GM19468 (cell line): ENCODE data around the gene CD302.
"Not testable (repeated sequence)": the region's sequence is repeated elsewhere in the genome, so short reads cannot be mapped to it uniquely, and the experiment has no call there.

ENCODE experiments used
- ATAC-seq: cut with Tn5 transposase; IDR thresholded peaks from one replicate; pipeline ENCODE4 v1.9.1; 2021; ENCODE audit warnings: mild to moderate bottlenecking, moderate library complexity, moderate number of reproducible peaks; ENCODE audit not compliant: unreplicated experiment; ENCODE audit errors: extremely low read depth

CD302 gene

DNA sequence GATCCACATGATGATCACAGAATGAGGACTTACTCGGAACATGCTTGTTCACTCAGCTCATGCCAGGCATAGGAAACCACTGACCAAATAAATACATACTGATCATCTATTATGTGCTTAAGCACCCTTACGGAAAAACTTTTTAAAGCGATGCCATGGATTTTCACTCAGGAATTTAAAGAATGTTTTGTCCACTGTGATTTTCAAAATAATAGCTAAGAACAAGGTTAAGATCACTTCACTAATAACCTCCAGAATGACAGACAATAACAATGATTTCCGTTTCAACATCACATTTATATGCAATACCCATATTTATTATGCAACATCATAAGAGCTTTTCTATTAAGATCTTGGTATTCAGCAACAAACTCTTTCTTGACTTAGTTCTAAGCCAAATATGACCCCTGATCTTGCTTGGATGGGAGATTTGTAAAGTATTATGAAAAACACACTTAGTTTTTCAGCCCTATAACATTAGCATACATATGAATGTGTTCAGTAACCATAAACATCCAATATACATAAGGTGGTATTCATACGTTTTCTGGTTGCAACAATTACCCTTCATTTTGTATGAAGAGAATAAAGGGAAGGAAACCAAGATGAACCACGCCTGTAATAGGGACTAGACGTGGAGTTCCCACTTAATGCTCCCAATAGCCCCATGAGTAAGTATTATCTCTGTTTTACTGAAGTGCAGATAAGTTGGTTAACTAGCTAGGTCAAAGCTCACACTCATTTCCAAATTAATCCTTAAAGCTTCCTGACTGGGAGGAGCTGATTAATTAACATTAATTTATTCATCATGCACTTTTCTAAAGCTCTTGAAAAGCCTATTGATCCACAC lies 1.9 kb downstream of the CD302 start:
- ATAC-seq: no peak

DNA sequence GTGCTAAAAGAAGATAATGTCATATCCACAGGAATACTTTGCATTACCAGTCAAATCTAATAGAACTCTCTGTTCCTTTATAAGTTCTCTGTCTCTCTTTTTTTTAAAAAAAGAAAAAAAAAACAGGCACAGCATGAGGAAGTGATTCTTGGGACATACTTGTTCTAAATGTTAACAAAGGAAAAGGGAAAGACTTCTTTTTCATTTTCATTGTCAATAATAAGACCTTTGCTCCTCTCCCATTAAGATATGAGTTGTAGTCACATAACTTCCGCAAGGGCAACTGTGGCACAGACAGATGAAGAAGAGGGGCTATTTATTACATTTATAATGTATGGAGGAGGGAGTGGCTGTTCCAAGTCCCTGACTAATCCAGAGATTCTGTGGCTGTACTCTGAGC lies 4.7 kb downstream of the CD302 start:
- no peak for ATAC-seq

DNA sequence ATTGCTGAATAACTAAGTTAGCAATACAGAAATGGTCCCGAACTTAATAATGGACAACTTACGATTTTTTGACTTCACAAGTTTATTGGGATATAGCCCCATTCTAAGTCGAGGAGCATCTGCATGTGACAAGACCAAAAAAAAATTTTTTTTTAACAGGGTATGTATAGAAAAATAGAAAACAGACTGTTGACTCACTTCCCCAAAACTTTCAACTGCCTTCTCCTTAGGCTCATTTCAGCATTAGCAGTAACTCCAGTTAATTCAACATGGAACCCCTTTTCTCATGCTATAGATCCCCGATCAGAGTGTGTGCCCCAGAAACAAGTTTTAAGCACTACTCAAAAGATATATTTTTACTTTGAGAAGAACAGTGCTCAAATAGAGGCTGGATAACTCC lies 5.4 kb downstream of the CD302 start:
- no peak for ATAC-seq

DNA sequence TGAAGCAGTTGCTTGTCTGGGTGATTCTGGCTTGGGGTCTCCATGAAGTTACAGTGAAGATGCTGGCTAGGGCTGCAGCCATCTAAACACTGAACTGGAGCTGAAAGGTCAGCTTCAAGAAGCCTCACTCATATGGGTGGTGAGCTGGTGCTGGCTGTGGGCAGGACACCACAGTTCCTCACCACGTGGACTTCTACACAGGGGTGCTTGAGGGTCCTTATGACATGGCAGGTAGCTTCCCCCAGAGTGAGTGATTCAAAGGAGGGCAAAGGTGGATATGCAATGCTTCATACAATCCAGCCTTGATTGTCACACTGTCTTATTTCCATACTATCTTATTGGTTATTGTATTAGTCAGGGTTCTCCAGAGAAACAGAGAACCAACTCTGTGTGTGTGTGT lies 6.0 kb downstream of the CD302 start:
- no peak for ATAC-seq

DNA sequence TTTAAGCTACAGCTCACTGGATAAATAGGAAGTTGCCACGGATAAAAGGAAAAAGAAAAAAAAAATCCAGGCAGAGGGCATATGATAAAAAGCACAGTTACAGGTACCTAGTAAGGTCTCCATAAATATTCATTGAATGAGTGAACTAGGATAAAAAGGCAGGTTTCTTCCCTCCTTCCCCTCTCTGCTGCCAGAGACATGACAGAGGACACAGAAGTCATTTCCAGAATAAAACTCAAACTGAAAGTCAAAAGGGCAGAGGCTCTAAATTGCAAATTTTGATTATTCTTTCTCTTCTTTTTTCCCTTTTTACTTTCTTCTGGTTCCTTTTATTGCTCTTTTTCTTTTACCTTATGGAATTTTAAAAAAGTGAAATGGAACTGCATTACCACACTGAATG lies 7.7 kb downstream of the CD302 start:
- ATAC-seq: no peak

DNA sequence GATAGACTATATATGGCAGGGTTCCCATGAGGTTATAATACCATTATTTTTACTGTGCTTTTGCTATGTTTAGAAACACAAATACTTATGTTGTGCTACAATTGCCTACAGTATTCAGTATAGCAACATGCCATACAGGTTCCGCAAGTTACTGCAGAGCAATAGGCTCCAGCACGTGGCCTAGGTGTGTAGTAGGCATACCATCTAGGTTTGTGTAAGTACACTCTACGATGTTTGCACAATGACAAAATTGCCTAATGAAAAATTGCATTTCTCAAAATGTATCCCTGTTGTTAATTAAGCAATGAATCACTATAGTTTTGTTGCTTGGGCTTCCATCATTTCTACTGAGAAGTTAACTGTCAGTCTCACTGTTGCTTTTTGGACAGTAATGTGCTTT lies 9.8 kb downstream of the CD302 start:
- no peak for ATAC-seq

DNA sequence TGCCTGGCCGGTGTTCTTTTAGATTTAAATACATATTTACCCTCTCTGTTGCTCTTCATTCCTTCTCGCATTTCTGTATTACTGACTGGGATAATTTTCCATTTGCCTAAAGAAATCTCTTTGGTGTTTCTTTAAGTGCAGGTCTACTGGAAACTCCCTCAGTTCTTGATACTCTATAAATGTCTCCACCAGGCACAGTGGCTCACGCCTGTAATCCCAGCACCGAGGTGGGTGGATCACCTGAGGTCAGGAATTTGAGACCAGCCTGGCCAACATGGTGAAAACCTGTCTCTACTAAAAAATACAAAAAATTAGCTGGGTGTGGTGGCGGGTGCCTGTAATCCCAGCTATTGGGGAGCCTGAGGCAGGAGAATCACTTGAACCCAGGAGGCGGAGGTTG lies 10.4 kb downstream of the CD302 start:
- ATAC-seq: not testable (repeated sequence)

DNA sequence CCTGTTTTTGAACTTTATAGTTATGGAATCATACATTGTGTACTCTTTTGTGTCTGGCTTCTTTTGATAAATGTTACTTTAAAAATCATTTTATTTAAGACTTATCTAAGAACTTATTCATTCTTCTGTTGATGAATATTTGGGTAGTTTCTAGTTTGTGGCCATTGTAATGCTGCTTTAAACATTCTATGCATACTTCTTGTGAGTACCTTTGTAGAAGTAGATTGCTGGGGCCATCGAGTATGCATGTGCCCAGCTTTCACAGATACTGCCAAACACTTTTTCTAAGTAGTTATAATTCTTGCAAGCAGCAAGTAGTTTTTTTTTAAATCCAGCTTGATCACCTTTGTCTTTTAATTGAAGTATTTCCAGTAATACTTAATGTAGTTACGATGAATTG lies 11.1 kb downstream of the CD302 start:
- no peak for ATAC-seq

DNA sequence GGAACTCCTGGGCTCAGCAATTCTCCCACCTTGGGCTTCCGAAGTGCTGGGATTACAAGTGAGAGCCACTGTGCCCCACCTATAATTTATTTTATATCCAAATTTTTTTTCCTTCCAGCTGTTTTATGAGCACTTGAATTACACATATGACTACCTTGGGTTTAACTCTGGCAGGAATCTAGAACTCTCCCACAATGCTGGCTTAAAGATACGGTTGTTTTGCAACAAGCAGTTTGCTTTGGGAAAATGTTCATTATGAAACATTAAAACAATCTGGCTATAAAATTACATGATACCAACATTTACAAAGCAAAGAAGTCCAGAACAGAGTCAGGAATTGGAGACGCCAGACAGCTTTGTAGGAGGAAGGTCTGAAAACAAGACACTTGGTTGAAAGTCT lies 12.8 kb downstream of the CD302 start:
- ATAC-seq: no peak

DNA sequence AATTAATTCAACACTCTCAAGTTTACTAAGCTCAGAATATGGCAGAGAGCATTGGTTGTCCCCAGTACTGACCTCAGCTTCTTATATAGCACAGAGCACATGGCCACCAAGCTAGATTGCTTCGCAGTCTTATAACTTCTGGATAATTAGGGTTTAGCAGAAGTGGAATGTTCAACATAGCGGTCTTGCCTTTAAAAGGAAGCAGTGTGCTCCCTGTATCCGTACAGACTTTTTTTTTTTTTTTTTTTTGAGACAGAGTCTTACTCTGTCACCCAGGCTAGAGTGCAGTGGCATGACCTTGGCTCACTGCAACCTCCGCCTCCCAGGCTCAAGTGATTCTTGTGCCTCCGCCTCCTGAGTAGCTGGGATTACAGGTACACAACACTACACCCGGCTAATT lies 13.3 kb downstream of the CD302 start:
- ATAC-seq: not testable (repeated sequence)

DNA sequence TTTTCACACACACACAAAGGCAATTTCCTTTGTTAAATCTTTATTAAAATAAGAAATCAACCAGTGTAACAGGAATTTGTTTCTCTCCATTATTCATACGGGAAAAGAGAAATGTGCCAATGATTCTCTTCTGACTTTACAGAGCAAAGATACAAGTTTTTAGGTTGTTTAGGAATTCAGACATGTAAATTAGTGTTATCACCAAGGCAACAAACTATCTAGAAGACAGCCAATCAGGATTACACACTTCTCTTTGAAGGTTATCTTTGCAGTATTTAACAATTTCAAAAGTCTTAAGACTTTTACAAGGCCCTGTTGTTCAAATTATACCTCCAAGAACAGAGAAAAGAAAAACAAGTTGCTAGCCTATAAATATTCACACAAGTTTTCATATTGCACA lies 14.5 kb downstream of the CD302 start:
- ATAC-seq: no peak

DNA sequence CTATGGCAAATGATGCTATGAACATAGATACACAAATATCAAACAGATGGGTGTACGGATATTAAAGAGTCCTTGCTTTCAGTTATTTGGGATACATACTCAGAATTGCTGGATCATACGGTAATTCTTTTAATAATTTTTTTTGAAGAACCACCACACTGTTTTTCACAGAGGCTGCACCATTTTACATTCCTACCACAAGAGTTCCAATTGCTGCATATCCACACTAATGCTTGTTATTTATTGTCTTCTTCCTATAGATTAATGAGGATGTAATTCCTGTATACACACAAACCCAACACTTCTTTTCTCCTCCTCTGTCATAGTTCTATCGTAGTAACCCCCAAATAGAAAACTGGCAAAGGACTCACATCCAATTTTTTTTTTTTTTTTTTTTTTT lies 21.7 kb downstream of the CD302 start:
- no peak for ATAC-seq

DNA sequence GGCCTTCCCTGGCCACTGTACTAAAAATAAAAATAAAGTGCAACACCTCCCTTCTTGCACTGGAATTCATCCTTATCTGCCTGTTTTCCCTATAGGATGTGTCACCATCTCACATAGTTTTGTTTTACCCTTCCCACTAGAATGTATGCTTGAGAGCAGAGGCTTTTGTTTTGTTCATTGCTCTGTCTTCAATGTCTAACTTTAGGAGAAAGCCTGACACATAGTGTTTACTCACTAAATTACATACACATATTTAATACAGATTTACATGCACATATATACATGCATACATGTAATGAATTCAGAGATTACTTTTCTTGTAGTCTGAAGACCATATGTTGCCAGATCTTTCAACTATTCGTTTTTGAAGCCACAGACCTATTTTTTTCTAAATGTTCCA lies 23.0 kb downstream of the CD302 start:
- no peak for ATAC-seq

DNA sequence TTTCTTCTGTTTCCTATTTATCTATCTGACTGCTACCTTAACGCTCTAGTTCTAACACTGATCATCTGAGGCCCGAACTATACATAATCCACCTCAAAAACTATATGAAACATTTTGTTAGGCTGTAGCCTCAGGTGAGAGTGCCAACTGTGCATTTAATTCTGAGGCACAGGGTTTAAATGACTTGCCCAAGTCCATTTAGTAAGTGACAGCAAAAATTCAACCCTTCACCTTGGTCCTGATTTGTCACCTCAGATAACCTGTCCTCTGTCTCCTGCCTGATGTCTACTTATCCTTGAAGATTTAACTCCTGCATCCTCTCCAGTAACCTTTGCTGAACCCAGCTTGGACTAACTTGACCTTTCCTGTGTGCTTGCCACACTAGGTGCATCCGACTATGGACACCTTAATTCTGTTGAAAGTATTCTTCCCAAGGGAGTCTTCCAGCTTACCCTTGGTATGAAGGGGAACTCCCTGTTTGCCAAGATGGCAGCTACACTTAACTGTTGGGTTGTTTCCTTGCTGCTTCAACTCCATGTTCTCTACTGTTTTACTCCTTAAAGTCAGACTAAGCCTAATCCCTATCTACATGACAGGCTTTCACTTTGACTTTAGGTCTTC lies 23.5 kb downstream of the CD302 start:
- no peak for ATAC-seq

DNA sequence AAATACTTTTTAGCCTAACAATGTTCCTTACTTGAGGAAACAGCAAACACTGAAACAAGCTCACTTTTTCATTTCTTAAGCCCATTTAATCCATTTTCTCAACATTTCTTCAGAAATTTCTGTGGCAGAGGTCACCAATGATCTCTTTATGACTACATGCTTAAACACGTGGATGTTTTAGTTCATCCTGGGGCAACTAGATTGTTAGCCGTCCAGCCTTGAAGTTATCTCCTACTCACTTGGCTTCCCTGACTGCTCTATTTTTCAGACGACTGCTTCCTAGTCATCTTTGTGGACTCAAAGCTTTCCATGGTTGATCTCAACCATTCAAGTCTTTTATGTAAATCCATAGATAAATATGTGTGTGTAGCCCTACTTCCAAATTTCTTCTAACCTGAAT lies 24.1 kb downstream of the CD302 start:
- no peak for ATAC-seq

DNA sequence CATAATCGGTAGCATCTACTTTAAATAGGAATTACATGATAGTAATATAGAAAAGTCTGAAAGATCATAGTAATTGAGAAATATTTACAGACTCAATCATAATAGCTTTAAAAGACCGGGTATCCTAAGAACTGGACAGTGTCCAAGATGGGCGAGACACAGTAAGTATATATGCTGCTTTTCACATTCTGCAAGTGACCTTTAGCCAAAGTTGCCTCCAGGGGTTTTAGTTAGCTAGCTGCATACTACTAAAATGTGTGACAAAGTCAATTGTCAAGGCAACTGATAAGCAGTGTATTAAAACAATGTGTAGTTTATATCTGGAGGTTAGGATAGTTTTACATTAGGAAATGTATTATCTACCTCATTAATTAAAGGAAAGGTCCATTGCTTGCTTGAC lies 24.6 kb downstream of the CD302 start:
- ATAC-seq: no peak

DNA sequence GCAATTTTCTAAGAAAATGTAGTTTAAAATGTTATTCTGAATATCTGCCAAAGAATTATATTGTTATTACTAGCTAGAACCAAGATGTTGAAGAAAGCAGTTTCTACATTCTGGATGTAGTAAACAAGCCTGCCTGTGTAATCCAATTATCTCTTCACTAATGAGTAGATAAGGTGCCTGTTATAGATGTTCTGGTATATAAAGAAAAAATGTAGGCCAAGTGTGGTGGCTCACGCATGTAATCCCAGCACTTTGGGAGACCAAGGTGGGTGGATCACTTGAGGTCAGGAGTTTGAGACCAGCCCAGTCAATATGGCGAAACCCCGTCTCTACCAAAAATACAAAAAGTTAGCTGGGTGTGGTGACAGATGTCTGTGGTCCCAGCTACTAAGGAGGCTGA lies 28.9 kb downstream of the CD302 start:
- ATAC-seq: no peak

DNA sequence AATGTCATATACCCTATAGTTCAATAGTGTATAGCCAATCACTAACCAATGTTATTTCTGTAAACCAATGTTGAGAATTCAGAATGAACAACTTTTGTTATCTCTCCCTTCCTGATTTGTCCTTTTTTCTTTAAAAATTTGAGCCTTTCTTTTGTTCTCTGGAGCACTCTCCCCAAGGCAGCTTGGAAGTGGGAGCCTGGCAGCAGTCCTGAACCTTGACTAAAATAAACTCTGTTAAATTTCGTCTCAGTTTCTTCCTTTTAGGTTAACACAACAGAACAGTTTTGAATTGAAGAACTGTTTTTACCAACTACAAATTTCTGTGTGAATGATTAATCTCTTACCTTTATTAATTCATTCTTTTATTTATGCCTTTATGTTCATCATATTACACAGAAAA lies 35.9 kb downstream of the CD302 start:
- ATAC-seq: no peak

DNA sequence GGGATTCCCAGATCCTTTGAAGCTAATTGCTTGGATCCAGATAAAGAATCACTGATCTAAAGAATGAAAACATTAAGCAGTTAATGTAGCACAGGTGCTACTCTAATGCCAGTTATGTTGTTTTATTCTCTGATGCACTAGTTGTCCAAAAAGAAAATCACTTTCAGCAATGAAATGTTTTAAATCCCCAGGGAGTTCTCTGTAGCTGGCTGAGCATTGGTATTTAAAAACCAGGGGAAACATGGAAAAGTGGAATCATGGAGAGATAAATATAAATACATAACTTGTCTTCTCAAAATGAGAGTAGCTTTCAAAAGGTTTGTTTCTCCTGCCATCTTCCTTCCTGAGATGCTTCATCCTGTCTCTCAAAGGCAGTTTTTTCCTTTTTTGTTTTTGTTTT lies 37.7 kb downstream of the CD302 start:
- ATAC-seq: no peak

DNA sequence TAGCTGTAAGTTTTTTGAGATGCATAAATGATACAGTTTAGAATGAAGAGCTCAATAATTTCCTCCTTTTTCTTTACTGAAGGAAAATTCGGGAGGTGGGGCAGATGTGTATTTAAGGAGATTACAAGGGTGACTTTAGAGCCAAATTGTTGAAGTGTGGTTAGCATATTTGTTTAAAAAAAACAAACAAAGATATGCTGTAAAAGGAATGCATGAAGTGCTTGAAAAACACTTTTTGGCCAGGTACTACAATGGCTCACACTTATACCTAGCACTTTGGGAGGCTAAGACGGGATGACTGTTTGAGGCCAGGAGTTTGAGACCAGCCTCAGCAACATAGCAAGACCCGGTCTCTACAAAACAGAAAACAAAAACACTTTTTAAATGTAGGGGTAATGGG lies 38.4 kb downstream of the CD302 start:
- ATAC-seq: no peak

DNA sequence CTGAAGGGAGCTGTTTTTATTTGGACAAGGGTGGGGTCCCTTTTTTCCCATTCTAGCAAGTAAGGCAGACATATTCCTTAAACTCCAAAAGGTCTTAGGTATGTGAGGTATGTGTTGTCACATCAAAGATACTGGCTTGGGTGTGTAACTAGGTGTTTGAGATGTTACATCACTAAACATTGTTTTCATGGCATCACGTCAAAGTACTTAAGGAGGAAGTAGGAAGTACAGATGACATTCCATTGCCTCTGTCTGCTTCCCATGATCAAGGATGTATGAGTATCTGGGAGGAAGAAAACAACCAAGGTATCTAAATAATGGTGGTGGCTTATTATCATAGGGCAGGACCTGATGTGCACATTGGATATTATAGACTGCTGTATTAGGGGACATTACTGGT lies 39.3 kb downstream of the CD302 start:
- no peak for ATAC-seq

DNA sequence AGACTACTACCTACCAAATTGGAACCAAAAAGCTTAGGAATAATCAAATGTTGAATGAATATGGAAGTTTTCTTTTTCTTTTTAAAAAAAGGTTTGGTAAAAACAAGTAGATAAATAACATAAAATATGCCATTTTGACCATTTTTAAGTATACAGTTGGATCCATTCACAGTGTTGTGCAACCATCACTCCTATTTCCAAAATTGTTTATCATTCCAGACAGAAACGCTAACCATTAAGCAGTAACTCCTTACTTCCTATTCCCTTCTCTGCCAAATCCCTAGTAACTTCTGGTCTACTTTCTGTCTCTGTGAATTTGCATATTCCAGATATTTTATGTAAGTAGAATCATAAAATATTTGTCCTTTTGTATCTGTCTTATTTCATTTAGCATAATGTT lies 39.8 kb downstream of the CD302 start:
- ATAC-seq: no peak
